ENCODE results near the gene GRAMD4. TPM values are rescaled to one million over a fixed set of nuclear protein-coding genes. Genes with fewer than 3 reads are reported as not detected.

The GRAMD4 gene
- total RNA-seq, 2 experiments from 2014 or later = 35.4 to 44.6 TPM

GRCh38 chr22:46622081-46622521 lies 1.9 kb downstream of the GRAMD4 start:
- peaks cover 8% of the 10 kb centered on the region for H3K4me1 Mint-ChIP-seq
- no peak overlapping the region for H3K4me3 Mint-ChIP-seq
- no peak for ATAC-seq
- no peaks in the 10 kb centered on the region for H3K36me3 Mint-ChIP-seq
- DNase-seq = no peak
- H3K27me3 Mint-ChIP-seq = no peaks in the 10 kb centered on the region
- H3K9me3 Mint-ChIP-seq (ENCODE audit: low read depth) = no peaks in the 10 kb centered on the region
- H3K27ac Mint-ChIP-seq = no peak overlapping the region
- CTCF ChIA-PET = interaction anchor here (0.6 kb wide), 1 partner anchor 47 kb away, joined by 3 read pairs; no protein-coding TSS in a partner anchor

GRCh38 chr22:46625113-46625842 lies 5.1 kb downstream of the GRAMD4 start:
- no peaks in the 10 kb centered on the region for H3K27me3 Mint-ChIP-seq
- no peaks in the 10 kb centered on the region for H3K9me3 Mint-ChIP-seq (ENCODE audit: low read depth)
- no peak overlapping the region for H3K27ac Mint-ChIP-seq
- H3K4me3 Mint-ChIP-seq = no peak overlapping the region
- ATAC-seq (no peak), DNase-seq (no peak)
- no peaks in the 10 kb centered on the region for H3K4me1 Mint-ChIP-seq
- H3K36me3 Mint-ChIP-seq = no peaks in the 10 kb centered on the region
- CTCF ChIA-PET = interaction anchor here (0.7 to 1.1 kb wide), 2 partner anchors 27 to 62 kb away, joined by 3 to 5 read pairs; no protein-coding TSS in a partner anchor

GRCh38 chr22:46625843-46626349 lies 5.7 kb downstream of the GRAMD4 start:
- H3K4me1 Mint-ChIP-seq = no peaks in the 10 kb centered on the region
- no peak for ATAC-seq
- CTCF ChIA-PET = no interaction called here
- H3K27ac Mint-ChIP-seq = no peak overlapping the region
- no peaks in the 10 kb centered on the region for H3K36me3 Mint-ChIP-seq
- no peaks in the 10 kb centered on the region for H3K27me3 Mint-ChIP-seq
- H3K4me3 Mint-ChIP-seq = no peak overlapping the region
- no peaks in the 10 kb centered on the region for H3K9me3 Mint-ChIP-seq (ENCODE audit: low read depth)
- DNase-seq = no peak

GRCh38 chr22:46626356-46626755 lies 6.2 kb downstream of the GRAMD4 start:
- ATAC-seq (no peak), DNase-seq (no peak)
- no peak overlapping the region for H3K4me3 Mint-ChIP-seq
- CTCF ChIA-PET = no interaction called here
- no peaks in the 10 kb centered on the region for H3K4me1 Mint-ChIP-seq
- H3K27me3 Mint-ChIP-seq = no peaks in the 10 kb centered on the region
- no peaks in the 10 kb centered on the region for H3K36me3 Mint-ChIP-seq
- H3K27ac Mint-ChIP-seq = no peak overlapping the region
- H3K9me3 Mint-ChIP-seq (ENCODE audit: low read depth) = no peaks in the 10 kb centered on the region

GRCh38 chr22:46626911-46627805 lies 7.0 kb downstream of the GRAMD4 start:
- H3K27me3 Mint-ChIP-seq = no peaks in the 10 kb centered on the region
- no peaks in the 10 kb centered on the region for H3K36me3 Mint-ChIP-seq
- DNase-seq (no peak), ATAC-seq (no peak)
- no peak overlapping the region for H3K27ac Mint-ChIP-seq
- H3K4me3 Mint-ChIP-seq = no peak overlapping the region
- H3K9me3 Mint-ChIP-seq (ENCODE audit: low read depth) = no peaks in the 10 kb centered on the region
- CTCF ChIA-PET = no interaction called here
- H3K4me1 Mint-ChIP-seq = no peaks in the 10 kb centered on the region

GRCh38 chr22:46627806-46628482 lies 7.8 kb downstream of the GRAMD4 start:
- Mint-ChIP-seq H3K4me3 (no peak overlapping the region), H3K4me1 (no peaks in the 10 kb centered on the region), H3K36me3 (no peaks in the 10 kb centered on the region), H3K9me3 (ENCODE audit: low read depth) (no peaks in the 10 kb centered on the region), H3K27me3 (no peaks in the 10 kb centered on the region), H3K27ac (no peak overlapping the region)
- CTCF ChIA-PET = no interaction called here
- DNase-seq (no peak), ATAC-seq (no peak)

GRCh38 chr22:46628756-46629155 lies 8.6 kb downstream of the GRAMD4 start:
- no peak for DNase-seq
- Mint-ChIP-seq H3K4me3 (no peak overlapping the region), H3K9me3 (ENCODE audit: low read depth) (no peaks in the 10 kb centered on the region), H3K27ac (no peak overlapping the region), H3K27me3 (no peaks in the 10 kb centered on the region), H3K36me3 (no peaks in the 10 kb centered on the region), H3K4me1 (no peaks in the 10 kb centered on the region)
- CTCF ChIA-PET = no interaction called here
- ATAC-seq = no peak

GRCh38 chr22:46629291-46629690 lies 9.1 kb downstream of the GRAMD4 start:
- ATAC-seq = no peak
- Mint-ChIP-seq H3K27ac (no peak overlapping the region), H3K4me3 (no peak overlapping the region), H3K9me3 (ENCODE audit: low read depth) (no peaks in the 10 kb centered on the region), H3K36me3 (no peaks in the 10 kb centered on the region), H3K27me3 (no peaks in the 10 kb centered on the region), H3K4me1 (no peaks in the 10 kb centered on the region)
- CTCF ChIA-PET = no interaction called here
- DNase-seq = no peak

GRCh38 chr22:46631113-46631512 lies 10.9 kb downstream of the GRAMD4 start:
- H3K4me1 Mint-ChIP-seq = no peaks in the 10 kb centered on the region
- CTCF ChIA-PET = no interaction called here
- ATAC-seq = no peak
- DNase-seq = no peak
- H3K4me3 Mint-ChIP-seq = no peak overlapping the region
- no peaks in the 10 kb centered on the region for H3K9me3 Mint-ChIP-seq (ENCODE audit: low read depth)
- no peaks in the 10 kb centered on the region for H3K27me3 Mint-ChIP-seq
- no peak overlapping the region for H3K27ac Mint-ChIP-seq
- no peaks in the 10 kb centered on the region for H3K36me3 Mint-ChIP-seq

- H3K27me3 Mint-ChIP-seq = no peaks in the 10 kb centered on the region
- no peaks in the 10 kb centered on the region for H3K9me3 Mint-ChIP-seq (ENCODE audit: low read depth)
- CTCF ChIA-PET = no interaction called here
- no peak overlapping the region for H3K4me3 Mint-ChIP-seq
- no peaks in the 10 kb centered on the region for H3K36me3 Mint-ChIP-seq
- ATAC-seq (no peak), DNase-seq (no peak)
- no peak overlapping the region for H3K27ac Mint-ChIP-seq
- no peaks in the 10 kb centered on the region for H3K4me1 Mint-ChIP-seq
Observed at GRCh38 chr22:46632646-46633249, 12.6 kb downstream of the GRAMD4 start.

GRCh38 chr22:46633334-46633890 lies 13.2 kb downstream of the GRAMD4 start:
- H3K36me3 Mint-ChIP-seq = no peaks in the 10 kb centered on the region
- no peak overlapping the region for H3K4me3 Mint-ChIP-seq
- H3K9me3 Mint-ChIP-seq (ENCODE audit: low read depth) = no peaks in the 10 kb centered on the region
- no peaks in the 10 kb centered on the region for H3K27me3 Mint-ChIP-seq
- ATAC-seq (no peak), DNase-seq (no peak)
- H3K27ac Mint-ChIP-seq = no peak overlapping the region
- H3K4me1 Mint-ChIP-seq = no peaks in the 10 kb centered on the region
- CTCF ChIA-PET = no interaction called here

- H3K36me3 Mint-ChIP-seq = no peaks in the 10 kb centered on the region
- no peaks in the 10 kb centered on the region for H3K27me3 Mint-ChIP-seq
- no peak overlapping the region for H3K4me3 Mint-ChIP-seq
- DNase-seq = no peak
- H3K4me1 Mint-ChIP-seq = no peaks in the 10 kb centered on the region
- CTCF ChIA-PET = no interaction called here
- no peak for ATAC-seq
- no peak overlapping the region for H3K27ac Mint-ChIP-seq
- H3K9me3 Mint-ChIP-seq (ENCODE audit: low read depth) = no peaks in the 10 kb centered on the region
Observed at GRCh38 chr22:46634011-46634699, 14.0 kb downstream of the GRAMD4 start.

Measured in activated CD8-positive, alpha-beta memory T cell treated with anti-CD3 and anti-CD28 coated beads, Interleukin-2, amount 10 ng/mL, durations not matched to agents 7 days and 5 days (primary cell).